OCI-LY7 (cell line): ENCODE results near the gene IFNGR1.

ENCODE experiments used
- EZH2phosphoT487 ChIP-seq: fragments of 200-600 bp; sonication (generic); IDR thresholded peaks from 2 replicates; pipeline ENCODE4 v1.6.1; 2018; ENCODE audit warnings: low read depth, borderline replicate concordance, mild to moderate bottlenecking, mixed run types, antibody characterized with exemption, low read length, moderate library complexity, mixed read lengths
- TF ChIP-seq, protein P1 (sequence below): fragments of 200-600 bp; sonication (generic); conservative IDR thresholded peaks from 2 replicates; pipeline ENCODE4 v1.5.1; 2014; ENCODE audit warnings: mild to moderate bottlenecking, antibody characterized with exemption, low read length, moderate library complexity, mixed read lengths

DNA sequence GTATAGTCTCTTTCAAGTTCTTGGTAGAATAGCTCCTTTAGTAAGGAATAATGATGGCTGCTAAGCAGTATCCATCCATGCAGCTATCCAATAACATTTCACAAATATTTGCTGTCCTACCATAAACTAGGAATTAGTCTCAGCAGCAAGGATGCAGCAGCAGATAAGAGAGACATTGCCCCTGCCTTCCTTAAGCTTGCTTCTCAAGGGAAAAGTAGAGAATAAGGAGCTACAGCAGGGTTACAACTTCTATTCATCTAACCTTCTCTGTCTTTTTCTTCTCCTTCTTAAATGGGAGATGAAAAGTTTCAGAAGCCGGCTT is 48.2 kb downstream of the IFNGR1 start:
- TF ChIP-seq, protein P1, sequence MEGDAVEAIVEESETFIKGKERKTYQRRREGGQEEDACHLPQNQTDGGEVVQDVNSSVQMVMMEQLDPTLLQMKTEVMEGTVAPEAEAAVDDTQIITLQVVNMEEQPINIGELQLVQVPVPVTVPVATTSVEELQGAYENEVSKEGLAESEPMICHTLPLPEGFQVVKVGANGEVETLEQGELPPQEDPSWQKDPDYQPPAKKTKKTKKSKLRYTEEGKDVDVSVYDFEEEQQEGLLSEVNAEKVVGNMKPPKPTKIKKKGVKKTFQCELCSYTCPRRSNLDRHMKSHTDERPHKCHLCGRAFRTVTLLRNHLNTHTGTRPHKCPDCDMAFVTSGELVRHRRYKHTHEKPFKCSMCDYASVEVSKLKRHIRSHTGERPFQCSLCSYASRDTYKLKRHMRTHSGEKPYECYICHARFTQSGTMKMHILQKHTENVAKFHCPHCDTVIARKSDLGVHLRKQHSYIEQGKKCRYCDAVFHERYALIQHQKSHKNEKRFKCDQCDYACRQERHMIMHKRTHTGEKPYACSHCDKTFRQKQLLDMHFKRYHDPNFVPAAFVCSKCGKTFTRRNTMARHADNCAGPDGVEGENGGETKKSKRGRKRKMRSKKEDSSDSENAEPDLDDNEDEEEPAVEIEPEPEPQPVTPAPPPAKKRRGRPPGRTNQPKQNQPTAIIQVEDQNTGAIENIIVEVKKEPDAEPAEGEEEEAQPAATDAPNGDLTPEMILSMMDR, result no peak
- no peak for TF ChIP-seq EZH2phosphoT487
